ENCODE data around the gene TUBA1B. TPM values are rescaled to one million over a fixed set of nuclear protein-coding genes. Genes with fewer than 3 reads are reported as not detected.

The TUBA1B gene
- total RNA-seq, 1 experiment from 2014 or later, result 2,063 TPM

GRCh38 chr12:49146406-49146805 lies 15.2 kb upstream of the TUBA1B start:
- Histone ChIP-seq H2BK5ac (ENCODE audit: insufficient read length, low read length) (no peak overlapping the region), H3K18ac (ENCODE audit: insufficient read length, low read depth, low read length) (no peak overlapping the region), H2BK12ac (ENCODE audit: insufficient read length, low read depth, low read length) (no peak overlapping the region), H3K27me3 (ENCODE audit: insufficient read depth, low read length) (no peaks in the 10 kb centered on the region), H4K5ac (ENCODE audit: insufficient read length, low read depth, low read length) (no peak overlapping the region), H4K20me1 (ENCODE audit: control insufficient read depth, insufficient read depth, insufficient read length) (no peaks in the 10 kb centered on the region), H3K9me3 (ENCODE audit: control insufficient read depth, low read depth, low read length) (no peaks in the 10 kb centered on the region), H4K8ac (replicated peaks; ENCODE audit: insufficient read length, low read depth, low read length) (no peak overlapping the region), H3K23ac (ENCODE audit: insufficient read length, low read depth, low read length) (no peak overlapping the region), H3K79me1 (ENCODE audit: insufficient read depth, low read depth, low read length, poor library complexity, severe bottlenecking) (no peaks in the 10 kb centered on the region), H3K4me2 (ENCODE audit: insufficient read depth, insufficient read length, low read length) (no peak overlapping the region), H3K79me2 (ENCODE audit: insufficient read depth, low read length) (no peaks in the 10 kb centered on the region), H2BK15ac (ENCODE audit: low read depth, low read length) (no peak overlapping the region), H3T11ph (ENCODE audit: low read length) (no peak overlapping the region), H3K56ac (ENCODE audit: insufficient read length, low read depth, low read length) (no peak overlapping the region), H4K91ac (ENCODE audit: insufficient read length, low read depth, low read length) (no peak overlapping the region), H2AFZ (ENCODE audit: low read length) (no peak overlapping the region), H2AK5ac (ENCODE audit: insufficient read length, low read length) (no peak overlapping the region), H3K27ac (ENCODE audit: insufficient read length, low read depth, low read length) (no peak overlapping the region), H3K4ac (ENCODE audit: low read depth, low read length) (no peak overlapping the region), H3K9ac (ENCODE audit: extremely low read depth, insufficient read length, low read length) (no peak overlapping the region), H3K23me2 (ENCODE audit: insufficient read length, low read depth, low read length, poor library complexity, severe bottlenecking) (no peaks in the 10 kb centered on the region), H3K4me1 (ENCODE audit: insufficient read depth, low read length) (no peaks in the 10 kb centered on the region), H2BK120ac (ENCODE audit: low read depth, low read length, poor library complexity, severe bottlenecking) (no peak overlapping the region), H2BK20ac (ENCODE audit: low read depth, low read length, poor library complexity, severe bottlenecking) (no peak overlapping the region), H3K14ac (ENCODE audit: insufficient read depth, low read length) (no peak overlapping the region)
- H3K9me3 Mint-ChIP-seq, result no peaks in the 10 kb centered on the region
- no CpG with 5 or more reads among the region's 1 CpG for WGBS (ENCODE audit: extremely low coverage, insufficient read length, low lambda C conversion rate)
- no peak for TF ChIP-seq CTCF (conservative IDR thresholded peaks at IDR 0.05)
- H3K36me3 Mint-ChIP-seq (ENCODE audit: insufficient read depth in 1 of 3, low read depth in 3 of 3), result no peaks in the 10 kb centered on the region
- no peak for DNase-seq
- H3K27me3 Mint-ChIP-seq (ENCODE audit: low read depth), result no peaks in the 10 kb centered on the region; the same call in 1 of the 2 replicates
- H3K4me3 Mint-ChIP-seq, result no peak overlapping the region
- H3K4me1 Mint-ChIP-seq, result no peaks in the 10 kb centered on the region
- H3K27ac Mint-ChIP-seq, result no peak overlapping the region
